ENCODE data around the gene DAPK3.

DAPK3 gene

GRCh38 chr19:3910105-3910504, 60.8 kb downstream of the DAPK3 start:
- Histone ChIP-seq H3K9ac (ENCODE audit: low read depth, low read length) (no peak overlapping the region), H3K4me1 (ENCODE audit: insufficient read depth, low read length) (no peaks in the 10 kb centered on the region), H3K27me3 (ENCODE audit: insufficient read depth, low read length) (no peaks in the 10 kb centered on the region), H3K9me3 (ENCODE audit: insufficient read depth, low read depth, low read length) (peaks cover 12% of the 10 kb centered on the region), H3K27ac (ENCODE audit: low read length) (no peak overlapping the region), H3K36me3 (ENCODE audit: insufficient read depth, low read depth, low read length) (peaks cover 37% of the 10 kb centered on the region), H3K4me3 (ENCODE audit: low read length) (no peak overlapping the region)

Data from iPS-20b (cell line).